HG02623 (cell line): ENCODE data around the gene TFAP2C.
"Not testable (repeated sequence)": the region's sequence is repeated elsewhere in the genome, so short reads cannot be mapped to it uniquely, and the experiment has no call there.

Source experiments
- ATAC-seq: cut with Tn5 transposase; IDR thresholded peaks from one replicate; pipeline ENCODE4 v1.9.1; 2021; ENCODE audit warnings: moderate library complexity; ENCODE audit not compliant: unreplicated experiment

The TFAP2C gene

DNA sequence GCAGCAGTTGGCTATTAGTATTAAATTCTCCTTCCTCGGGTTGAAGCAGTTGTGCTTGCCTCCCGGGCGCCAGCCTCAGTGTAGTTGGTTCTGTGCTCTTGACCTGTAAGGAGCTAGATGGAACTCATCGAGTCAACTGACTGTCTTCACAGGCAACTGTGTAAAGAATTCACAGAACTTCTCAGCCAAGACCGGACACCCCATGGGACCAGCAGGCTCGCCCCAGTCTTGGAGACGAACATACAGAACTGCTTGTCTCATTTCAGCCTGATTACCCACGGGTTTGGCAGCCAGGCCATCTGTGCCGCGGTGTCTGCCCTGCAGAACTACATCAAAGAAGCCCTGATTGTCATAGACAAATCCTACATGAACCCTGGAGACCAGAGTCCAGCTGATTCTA, 8.5 kb downstream of the TFAP2C start:
- no peak for ATAC-seq

DNA sequence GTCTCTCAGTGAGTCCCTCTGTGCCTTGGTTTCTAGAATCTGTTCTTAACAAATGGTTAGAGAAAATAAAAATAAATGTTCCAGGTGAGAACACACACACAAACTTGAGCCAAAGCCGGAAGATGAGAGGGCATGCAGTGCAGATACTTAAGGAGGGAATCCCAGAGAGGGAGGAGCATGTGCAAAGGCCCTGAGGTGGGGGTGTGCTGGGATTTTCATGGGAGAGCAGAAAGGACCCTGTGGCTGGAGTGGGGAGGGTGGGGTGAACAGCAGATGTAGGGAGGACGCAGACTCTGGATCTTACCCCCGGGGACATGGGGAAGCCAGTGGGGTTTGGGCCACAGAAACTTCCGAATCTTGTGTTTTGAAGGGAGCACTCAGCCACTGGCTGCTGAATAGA, 17.5 kb downstream of the TFAP2C start:
- no peak for ATAC-seq

DNA sequence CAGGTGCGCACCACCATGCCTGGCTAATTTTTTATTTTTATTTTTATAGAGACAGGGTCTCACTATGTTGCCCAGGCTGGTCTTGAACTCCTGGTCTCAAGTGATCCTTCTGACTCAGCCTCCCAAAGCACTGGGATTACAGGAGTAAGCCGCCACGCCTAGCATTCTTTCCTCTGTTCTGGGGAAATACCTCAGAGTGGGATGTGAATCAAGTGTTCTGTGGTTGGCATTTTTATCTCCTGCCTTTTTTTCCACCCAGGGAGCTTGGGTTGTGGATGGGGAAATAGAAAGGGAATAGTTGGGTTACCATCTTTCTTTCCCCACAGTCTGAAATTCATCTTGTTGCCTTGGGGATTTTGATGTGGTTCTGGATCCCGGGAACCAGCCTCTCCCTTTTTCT, 24.1 kb downstream of the TFAP2C start:
- ATAC-seq: no peak

DNA sequence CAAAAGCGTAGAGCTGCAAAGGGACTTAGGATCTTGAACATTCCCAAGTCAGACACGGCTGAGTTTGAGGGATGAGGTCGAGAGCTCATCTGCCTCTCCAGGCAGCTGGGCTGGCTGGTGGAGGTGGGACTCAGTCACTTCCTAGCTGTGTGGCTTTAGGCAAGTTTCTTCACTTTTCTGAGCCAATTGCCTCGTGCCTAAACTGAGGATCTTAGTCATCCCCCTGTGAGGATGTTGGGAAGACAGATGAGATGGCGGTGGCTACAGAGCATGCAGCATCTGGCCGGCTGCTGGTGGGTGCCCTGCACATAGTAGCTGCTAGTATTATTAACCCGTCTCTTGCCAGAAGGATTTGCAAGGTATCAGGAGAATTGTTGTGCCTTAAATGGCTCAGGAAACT, 27.5 kb downstream of the TFAP2C start:
- ATAC-seq: no peak

DNA sequence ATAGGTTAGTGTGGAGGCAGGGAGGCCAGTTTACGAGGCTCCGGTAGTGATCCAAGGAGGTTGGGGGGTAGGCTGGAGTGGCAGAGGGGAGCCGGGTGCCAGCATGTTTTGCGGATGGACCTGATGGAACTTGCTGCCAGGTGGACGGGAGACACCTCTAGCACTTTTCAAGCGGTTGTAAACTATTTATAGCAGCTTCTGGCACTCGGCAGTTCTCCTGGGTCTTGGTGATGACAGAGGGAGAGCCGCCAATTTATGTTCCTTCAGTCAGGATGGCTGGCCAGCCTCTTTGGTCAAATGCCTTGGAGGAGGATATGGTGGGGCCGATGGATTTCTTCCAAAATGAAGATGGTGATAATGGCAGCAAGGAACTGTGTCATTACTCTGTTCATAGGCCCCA, 28.8 kb downstream of the TFAP2C start:
- ATAC-seq: no peak

DNA sequence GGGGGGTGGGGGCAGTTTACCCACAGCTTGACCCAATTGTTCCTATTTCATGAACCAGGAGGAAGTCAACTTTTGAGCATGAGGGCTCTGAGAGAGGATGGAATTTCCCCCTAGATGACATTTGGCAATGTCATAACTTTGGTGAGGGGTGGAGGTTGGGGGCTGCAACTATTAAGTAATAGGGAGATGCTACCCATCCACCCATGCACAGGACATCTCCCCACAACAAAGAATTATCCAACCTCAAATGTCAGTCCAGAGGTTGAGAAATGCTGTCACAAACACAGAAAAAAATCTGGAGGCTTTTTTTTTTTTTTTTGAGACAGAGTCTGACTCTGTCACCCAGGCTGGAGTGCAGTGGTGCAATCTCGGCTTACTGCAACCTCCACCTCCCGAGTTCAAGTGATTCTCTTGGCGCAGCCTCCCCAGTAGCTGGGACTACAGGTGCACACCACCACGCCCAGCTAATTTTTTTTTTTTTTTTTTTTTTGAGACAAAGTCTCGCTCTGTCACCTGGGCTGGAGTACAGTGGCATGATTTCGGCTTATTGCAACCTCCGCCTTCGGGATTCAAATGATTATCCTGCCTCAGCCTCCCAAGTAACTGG, 29.3 kb downstream of the TFAP2C start:
- not testable (repeated sequence) for ATAC-seq

DNA sequence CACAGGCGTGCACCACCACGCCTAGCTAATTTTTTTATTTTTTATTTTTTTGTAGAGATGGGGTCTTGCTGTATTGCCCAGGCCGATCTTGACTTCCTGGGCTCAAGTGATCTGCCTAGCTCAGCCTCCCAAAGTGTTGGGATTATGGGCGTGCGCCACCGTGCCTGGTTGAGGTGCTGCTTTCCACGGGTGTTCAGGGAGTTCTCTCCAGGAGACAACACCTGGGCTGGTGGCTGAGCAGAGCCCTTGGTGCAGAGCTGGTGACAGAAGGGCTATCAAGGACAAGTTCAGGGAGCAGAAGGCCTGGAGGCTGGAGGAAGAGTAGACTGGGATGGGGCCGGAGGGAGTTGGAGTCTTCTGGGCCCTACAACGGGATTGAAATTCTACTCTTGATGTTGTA, 34.6 kb downstream of the TFAP2C start:
- no peak for ATAC-seq

DNA sequence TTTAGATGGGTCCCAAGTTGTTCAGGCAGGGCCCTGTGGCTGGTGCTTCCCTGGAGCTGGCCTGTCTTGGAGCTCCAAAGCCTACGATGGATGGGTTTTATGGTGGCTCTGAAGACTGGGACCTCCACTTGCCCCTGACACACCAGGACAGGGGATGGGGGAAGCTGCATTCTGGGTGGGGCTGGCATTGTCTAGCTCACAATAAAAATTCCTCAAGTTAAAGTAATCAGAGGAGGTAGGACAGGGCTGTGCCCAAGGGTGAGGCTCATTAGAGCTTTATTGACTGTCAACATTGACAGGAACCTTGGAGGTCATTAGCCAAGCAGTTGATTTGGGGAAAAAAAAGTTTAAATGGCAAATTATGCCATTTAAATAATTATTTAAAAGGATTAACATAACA, 35.7 kb downstream of the TFAP2C start:
- no peak for ATAC-seq

DNA sequence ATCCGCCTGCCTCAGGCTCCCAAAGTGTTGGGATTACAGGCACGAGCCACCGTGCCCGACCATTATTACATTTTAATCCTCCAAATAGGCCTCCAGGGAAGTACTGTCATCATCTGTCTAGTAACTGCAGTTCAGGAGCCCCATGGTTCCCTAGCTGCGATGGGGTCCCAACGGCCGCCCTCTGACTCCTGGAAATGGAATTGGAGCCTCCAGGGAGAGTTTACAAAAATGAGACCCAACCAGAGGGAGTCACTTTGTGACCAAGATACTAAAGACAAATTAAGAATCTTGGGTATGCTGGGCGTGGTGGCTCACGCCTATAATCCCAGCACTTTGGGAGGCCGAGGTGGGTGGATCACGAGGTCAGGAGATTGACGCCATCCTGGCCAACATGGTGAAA, 36.7 kb downstream of the TFAP2C start:
- no peak for ATAC-seq

DNA sequence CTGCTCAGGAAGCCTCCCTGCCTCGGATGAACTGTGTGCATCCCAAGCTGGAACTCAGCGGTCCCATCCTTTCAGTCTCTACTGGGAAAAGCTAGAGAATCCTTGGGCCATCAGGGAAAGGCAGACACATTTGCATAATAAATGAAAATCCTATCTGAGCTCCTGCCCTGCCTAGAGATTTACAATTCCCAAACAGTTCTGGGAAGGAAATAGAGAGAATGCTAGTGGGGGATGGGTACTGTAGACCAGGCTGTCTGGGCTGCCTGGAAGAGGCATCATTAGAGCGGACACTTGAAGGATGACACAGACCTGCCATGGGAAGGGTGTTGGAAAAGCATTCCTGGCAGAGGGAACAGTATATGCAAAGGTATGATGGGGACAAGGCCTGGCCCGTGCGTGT, 44.3 kb downstream of the TFAP2C start:
- ATAC-seq: no peak

DNA sequence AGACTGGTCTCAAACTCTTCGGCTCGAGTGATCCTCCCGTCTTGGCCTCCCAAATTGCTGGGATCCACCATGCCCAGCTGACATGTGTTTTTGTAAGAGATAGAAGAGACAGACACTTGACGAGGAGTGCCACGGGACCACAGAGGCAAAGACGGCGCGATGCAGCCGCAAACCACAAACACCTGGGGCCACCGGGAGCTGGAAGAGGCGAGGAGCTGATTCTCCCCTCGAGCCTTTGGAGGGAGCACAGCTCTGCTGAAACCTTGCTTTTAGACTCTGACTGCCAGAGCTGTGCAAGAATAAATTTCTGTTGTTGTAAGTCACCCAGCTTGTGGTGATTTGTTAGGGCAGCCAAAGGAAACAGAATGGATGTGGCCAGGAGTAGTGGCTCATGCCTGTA, 46.9 kb downstream of the TFAP2C start:
- ATAC-seq: no peak

DNA sequence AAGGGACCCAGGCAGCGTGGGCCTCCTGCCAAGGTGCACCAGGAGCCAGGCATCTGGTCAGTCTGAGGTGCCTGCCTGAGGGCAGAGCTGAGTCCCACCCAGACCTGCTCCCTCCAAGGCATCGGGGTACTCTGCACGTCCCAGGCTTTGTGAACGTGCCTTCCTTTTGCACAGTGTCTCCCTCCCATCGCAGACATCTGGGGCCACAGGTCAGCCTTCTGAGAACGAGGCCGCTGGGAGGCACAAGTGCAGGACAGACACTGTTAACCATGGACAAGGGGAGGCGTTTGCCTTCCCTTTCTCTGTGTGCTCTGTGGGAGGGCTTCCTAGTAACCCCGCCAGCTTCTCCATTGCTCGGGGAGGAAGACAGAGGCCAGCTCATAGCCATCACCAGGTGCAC, 47.6 kb downstream of the TFAP2C start:
- no peak for ATAC-seq

DNA sequence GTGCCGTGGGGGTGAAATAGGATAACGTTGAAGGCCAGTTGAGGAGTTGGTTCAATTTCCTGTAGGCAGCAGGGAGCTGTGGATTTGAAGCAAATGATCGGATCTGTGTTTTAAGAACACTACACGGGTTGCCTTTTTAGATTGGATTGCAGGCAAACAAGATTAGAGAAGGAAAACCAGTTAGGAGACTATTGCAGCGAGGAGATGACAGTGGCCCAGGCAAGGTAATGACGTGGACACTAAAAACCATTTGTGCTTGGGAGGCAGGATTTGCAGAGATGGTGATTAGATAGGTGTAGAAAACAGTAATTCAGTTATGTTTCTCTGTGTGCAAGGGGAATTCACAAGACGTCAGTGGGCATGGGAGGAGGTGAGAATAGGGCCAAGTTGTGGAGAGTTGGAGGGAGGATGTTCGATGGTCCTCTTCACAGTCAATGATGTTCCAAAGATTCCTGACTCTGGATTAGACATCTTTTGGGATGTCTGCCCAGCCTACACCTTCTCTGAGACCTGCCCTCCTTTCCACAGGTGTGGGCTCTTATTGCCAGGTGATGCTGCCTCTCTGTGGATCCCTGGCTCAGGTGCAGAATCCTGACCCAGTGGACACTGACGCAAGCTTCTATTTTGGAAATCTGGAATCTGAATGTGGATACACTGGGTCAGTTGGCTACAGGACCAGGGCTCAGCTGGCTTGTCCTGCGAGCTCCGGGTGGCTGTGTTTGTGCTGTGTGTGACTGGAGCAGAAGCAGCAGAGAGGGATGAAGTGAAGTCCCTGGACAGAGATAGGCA, 54.2 kb downstream of the TFAP2C start:
- ATAC-seq: no peak

DNA sequence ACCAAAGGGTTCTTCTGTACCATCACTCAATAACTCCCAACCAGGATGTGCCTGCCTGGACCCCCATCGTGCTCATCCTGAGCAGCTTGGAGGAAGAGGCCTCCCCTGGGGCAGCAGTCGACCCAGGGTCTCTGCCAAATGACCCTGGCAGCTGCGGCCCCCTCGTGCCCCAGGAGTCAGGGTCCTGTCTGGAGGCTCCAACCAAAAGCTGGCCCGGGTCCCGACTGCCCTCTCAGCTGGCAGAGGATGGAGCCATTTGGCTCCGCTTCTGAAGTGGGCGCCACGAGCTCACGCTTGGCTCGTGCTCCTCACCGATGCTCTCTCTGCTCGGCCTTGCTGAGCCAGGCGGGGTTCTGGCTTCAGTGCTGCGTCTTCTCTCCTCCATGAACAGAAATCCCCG, 56.8 kb downstream of the TFAP2C start:
- ATAC-seq: no peak

DNA sequence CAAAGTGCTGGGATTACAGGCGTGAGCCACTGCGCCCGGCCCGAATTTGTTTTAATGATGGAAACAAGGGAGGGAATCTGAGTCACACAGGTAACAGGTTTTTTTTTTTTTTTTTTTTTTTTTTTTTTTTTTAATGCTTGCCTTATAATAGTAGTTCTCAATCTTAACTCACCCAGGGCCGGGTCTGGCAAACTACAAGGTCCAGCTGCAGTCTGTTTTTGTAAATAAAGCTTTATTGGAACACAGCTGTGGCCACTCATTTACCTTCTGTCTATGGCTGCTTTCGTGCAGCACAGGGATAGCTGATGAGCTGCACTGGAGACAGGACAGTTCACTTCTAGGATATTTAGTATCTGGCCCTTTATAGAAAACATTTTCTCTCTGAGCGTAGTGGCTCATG, 58.0 kb downstream of the TFAP2C start:
- no peak for ATAC-seq

DNA sequence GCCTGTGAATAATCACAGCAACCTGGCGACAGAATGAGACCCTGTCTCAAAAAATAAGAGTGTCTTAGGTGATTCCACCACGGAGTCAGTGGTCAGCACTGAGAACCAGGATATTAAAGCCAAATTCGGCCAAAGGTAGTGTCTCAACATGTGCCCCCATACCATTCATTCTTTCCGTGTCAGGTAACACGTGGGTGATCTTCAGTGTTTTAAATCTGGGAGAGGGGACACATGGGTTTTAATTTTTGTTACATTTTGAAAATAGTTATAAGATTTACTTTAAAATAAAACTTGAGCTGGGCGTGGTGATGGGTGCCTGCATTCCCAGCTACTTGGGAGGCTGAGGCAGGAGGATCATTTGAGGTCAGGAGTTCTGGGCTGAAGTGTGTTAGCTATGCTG, 59.0 kb downstream of the TFAP2C start:
- no peak for ATAC-seq
